GM19351 (cell line): Measurements from ENCODE around the gene FCN1.

Experiments used
- ATAC-seq: cut with Tn5 transposase; IDR thresholded peaks from one replicate; pipeline ENCODE4 v1.9.1; 2021; ENCODE audit warnings: mild to moderate bottlenecking, moderate library complexity; ENCODE audit not compliant: unreplicated experiment

FCN1 gene

DNA sequence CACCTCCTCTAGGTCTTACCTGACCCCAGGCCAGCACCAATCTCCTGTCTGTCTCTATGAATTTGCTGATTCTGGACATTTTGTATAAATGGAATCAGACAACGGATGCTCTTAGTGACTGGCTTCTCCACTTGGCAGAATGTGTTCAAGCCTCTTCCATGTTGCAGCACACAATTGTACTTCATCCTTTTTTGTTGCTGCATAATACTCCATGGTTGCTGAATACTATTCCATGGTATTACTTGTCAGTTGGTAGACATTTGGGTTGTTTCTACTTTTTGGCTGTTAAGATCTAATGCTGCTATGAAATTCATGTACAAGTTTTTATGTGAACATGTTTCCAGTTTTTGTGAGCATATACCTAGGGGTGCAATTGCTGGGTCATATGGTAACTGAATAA, 34.3 kb upstream of the FCN1 start:
- ATAC-seq: no peak

DNA sequence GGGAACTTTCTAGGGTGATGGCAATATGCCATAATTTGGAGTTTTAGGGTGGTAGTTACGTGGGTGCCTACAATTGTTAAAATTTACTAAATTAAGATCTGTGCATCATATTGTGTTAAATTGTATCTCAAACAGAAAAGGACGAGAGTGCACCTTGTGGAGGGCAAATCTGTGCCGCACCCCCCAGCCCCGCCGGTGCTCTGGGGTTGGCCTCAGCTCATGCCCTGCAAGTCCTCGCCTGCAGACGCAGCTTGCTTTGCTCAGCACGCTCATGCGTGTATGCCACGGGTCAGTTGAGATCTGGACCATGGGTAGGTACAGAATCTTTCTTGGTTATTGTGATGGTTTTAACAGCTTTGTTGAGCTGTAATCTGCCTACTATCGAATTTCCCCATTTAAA, 33.7 kb upstream of the FCN1 start:
- ATAC-seq: no peak

DNA sequence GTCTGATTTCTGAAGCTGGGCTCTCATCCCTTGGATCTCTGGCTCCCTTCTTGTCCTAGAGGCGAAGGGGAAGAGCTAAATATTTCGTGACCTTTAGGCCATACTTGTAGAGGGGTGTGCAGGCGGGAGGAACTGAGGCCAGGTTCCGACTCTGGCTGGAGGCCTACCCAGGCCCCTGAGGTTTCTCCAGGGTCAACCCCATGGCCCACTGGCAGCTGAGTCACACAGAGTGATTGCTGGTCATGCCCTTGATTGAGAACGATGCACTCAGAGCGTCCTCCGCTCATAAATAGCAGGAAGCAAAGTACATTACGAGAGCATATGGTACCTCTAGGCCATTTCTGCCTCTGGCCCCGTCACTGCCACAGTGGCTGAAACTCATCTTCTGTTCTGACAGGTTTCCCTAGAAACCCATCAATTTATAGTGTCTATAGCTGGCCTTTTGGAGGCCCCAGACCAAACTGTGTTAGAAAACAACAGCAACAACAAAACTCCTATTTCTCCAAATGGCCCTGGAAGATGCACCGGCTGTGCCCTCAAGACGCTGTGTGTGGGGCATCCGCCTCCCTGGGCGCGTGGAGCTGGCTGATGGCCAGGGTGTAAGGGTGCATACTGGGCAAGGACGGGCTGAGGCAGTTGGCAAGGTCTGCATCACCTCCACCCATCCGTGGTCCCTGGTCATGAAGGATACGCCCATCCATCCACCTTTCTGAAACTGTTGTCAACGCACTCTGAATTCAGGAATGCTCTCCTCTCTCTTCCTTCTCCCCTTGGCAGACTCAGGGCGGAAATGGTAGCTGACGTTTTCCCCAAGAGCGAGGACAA, 32.9 kb upstream of the FCN1 start:
- no peak for ATAC-seq

DNA sequence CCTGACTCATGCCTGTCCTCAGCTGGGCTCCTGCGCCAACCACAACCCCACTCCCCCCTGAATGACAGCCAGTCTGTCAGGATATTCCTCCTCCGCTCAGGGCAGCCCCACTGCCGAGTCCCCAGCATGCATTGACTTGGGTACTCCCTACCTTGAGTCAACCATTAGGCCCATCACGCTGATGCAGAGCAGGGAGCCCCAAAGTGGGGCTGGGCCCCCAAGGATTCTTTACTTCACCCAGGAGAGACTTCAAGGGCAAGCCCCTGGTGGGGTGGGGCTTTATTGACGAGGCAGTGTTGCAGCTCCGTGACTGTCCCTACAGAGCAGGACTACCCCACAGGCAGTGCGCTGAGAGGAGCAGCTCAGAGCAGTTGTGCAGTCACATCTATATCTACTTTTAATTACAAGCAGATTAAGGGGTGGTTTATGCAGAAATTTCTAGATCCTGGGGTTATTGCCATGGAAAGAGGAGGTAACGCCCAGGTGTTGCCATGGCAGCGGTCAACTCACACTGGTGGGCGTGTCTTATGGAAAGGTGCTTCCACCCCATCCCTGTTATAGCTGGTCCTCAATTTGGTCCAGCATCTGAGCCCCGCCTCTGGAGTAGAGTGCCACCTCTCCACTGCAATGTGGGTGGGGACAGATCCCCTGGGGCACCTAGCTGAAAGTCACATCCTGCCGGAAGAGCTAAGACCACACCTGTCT, 32.1 kb upstream of the FCN1 start:
- ATAC-seq: no peak

DNA sequence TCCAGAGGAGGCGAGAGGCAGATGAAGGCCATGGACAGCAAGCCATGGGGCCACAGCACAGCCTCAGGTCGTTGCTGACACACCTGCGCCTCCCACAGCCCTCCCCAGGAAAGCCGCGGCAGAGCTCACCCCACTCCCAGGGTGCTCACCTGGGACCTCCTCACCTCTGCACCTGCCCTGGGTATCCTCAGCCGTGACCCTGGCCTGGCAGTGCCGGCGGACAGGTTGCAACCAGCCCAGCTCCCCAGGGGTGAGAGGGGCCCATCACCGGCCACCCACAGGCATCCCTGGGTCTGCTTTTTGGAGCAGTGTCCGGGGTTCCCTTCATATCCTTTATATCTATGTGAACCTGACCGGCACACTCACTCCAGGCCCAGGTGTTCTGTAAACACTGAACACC, 30.4 kb upstream of the FCN1 start:
- no peak for ATAC-seq

DNA sequence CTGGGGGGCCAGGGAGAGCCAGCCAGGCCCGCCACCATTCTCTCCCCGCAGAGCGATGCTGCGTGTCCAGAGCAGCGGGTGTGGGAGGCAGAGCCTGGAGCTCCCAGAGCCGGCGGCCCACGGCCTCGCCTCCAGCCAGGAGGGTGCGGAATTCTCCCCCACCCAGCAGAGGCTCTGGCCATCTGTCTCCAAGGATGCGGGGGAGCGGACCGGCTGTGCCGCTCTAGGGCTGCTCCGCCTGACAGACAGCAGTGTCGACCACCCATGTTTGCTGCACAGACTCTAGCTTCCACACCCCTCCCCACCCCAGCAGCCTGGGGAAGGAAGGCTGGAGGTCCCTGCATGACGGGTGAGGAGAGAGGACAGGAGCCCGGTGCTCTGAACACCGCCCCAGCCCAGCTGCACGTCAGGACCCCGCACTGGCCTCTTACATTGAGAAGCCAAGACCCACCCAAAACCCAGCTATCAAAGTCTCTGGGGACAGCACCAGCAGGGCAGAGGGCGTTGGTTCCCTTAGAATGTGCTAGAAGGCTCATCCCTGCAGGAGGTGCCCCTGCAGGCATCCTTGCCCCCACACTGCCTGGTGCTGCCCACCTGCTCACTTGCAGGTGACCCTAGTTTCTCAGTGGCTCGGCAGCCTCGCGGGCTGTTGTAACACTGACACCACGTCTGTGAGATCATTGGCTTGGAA, 29.7 kb upstream of the FCN1 start:
- no peak for ATAC-seq

DNA sequence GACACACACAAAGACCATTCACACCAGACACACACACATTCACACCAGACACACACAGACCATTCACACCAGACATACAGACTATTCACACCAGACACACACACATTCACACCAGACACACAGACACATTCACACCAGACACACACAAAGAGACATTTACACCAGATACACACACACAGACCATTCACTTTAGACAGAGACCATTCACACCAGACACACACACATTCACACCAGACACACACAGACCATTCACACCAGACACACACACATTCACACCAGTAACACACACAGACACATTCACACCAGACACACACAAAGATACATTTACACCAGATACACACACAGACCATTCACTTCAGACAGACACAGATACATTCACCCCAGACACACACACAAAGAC, 29.0 kb upstream of the FCN1 start:
- ATAC-seq: no peak

DNA sequence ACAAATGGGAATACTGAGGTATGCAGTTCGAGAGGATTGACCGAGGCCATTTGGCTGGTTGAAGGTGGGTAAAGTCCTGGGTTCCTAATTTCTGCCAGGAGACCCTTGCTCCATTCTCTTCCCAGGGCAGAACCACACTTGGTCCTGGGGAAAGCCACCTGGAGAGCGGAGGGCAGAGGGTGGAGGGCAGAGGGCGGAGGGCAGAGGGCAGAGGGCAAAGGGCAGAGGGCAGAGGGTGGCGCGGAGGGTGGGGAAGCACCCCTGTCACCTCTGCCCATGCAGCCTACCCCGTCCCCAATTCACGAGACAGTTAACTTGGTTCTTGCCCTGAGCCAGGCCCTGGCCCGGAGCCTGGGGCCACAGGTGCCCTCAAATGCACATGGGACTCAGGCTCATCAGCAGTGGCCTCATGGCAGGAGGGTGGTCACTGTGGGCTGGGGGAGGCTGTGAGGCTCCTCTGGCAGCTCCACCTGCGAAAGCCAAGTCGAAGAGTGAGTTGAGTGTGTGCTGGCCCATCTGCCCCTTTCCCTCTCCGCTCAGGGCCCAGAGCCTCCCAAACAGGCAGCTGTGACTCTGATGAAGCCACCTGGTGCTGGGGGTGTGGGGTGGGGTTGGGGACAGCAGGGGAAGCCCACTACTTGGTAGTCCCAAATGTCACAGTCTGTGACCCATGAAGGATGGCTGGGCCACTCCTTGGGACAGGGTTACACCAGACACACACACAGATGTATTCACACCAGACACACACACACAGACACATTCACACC, 28.0 kb upstream of the FCN1 start:
- ATAC-seq: no peak

DNA sequence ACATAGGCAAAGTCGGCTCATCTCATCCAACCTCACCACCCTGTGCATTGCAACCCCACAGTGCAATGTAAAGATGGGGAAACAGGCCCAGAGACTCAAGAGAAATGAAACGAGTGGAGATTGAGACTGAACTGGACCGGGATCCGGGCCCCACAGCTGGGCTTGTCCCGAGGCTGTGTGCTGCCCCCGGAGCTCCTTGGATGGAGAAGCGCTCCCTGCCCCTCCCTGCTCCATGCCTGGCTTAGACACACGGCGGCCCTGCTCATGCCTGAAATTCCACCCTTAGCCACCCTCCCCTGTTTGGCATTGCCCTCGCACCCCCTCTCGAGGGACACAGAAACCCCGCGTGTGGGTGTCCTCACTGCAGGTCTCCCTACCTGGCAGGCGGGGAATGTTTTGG, 27.2 kb upstream of the FCN1 start:
- ATAC-seq: no peak

DNA sequence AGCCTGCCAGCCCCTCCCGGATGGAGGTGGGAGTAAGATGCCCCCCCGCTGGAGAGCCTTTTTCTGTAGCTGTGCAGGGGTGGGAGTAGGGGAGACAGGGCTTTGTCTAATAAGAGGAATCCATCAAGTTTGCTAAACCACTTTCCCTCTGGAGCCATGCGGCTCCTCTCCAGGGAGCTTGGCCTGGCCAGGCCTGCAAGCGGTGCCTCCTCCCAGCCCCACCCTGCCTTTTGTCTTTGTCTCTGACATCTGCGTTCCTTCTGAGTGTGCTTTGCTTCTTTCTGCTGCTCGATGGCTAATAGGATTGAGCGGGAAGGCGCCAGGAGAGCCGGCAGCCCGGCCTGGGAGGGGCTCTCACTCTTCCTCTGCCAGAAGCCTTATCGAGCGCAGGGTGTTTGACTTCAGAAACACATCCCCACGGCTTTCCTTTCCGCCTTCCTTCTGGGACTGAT, 26.7 kb upstream of the FCN1 start:
- ATAC-seq: no peak

DNA sequence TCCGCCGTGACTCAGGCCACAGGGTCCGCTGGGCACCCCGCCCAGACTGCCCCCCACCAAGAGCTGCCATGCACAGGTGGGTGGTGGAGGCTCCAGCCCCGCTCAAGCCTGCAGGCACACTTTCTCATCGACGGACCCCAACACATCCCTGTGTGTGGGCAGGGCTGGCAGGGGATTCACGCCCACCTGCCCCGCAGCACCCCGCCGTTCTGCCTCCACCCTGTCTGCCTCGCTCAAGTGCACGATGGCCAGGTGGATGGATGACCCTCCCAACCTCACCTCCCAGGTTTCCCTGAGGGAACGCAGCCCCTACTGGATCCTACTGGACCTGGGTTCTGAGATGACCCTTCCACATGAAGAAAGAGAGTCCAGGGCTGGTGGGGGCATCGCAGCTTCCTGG, 26.1 kb upstream of the FCN1 start:
- no peak for ATAC-seq

DNA sequence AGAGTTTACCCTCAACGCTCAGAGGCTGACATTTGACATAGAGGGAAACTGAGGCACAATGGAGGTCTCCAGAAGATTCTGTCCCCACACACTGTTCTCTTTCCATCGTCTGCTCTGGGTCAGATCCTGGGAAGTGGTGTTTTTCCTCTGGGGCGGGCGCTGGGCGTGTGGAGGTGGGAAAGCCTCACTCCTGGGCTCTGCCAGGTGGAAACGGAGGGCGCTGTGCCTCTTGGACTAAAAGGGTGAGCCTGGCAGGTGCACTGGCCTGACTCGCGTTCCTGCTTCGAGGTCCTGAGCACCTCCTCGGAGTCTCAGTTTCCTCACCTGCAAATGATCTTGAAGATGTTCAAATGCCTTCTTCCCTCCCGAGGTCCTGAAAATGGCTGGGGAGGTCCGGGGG, 25.7 kb upstream of the FCN1 start:
- no peak for ATAC-seq

DNA sequence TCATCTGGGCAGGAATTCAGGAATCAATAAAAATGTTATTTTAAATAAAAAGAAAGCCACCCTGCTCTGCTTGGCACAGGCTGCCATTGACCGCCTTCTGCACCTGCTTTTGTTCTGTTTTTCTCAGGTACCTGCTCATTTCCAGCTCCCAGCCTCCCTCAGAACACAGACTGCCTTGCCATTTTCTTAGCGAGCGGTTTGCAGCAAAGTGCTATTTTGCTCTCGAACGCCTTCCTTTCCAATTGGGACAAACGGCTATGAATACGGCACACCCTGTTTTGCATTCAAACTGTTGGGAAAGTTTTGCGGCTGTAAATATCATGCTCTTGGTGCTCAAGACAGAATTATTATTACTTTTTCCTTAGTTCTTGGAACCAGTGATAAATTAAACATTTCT, 25.1 kb upstream of the FCN1 start:
- no peak for ATAC-seq

DNA sequence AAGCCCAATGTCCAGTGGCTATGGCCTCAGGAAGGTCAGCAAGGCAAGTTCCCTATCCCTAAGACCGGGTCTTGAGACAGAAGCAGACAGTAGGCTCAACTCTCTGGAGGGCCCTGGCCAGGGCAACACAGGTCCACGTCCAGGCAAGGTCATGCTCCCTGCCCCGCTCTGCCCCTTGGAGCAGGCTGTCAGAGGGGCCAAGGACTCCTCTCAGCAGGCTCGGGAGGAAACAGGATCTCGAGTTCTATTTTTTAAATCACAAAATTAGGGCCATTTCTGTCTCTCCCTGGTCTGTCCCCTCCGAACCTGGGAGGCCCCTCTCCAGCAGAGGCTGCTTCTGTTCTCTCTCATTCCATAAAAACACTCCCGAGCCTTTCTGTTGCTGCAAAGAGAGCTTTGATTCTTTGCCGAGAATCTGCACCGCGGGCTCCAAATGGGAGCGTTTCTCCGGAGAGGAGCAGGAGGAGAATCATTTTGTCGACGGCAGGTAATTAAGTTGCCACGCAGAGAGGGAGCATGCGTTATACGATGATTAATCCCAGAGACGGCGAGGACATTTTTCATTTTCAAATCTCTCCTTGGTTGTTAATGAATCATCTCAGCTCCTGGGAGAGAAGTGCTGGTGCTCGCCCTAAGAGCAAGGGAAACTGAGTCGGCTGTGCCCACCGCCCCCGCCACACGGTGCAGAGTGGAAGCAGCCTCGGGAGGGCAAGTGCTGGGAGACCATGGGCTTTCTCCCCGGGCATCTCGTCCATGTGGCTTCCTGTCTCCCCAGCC, 24.5 kb upstream of the FCN1 start:
- ATAC-seq: no peak

DNA sequence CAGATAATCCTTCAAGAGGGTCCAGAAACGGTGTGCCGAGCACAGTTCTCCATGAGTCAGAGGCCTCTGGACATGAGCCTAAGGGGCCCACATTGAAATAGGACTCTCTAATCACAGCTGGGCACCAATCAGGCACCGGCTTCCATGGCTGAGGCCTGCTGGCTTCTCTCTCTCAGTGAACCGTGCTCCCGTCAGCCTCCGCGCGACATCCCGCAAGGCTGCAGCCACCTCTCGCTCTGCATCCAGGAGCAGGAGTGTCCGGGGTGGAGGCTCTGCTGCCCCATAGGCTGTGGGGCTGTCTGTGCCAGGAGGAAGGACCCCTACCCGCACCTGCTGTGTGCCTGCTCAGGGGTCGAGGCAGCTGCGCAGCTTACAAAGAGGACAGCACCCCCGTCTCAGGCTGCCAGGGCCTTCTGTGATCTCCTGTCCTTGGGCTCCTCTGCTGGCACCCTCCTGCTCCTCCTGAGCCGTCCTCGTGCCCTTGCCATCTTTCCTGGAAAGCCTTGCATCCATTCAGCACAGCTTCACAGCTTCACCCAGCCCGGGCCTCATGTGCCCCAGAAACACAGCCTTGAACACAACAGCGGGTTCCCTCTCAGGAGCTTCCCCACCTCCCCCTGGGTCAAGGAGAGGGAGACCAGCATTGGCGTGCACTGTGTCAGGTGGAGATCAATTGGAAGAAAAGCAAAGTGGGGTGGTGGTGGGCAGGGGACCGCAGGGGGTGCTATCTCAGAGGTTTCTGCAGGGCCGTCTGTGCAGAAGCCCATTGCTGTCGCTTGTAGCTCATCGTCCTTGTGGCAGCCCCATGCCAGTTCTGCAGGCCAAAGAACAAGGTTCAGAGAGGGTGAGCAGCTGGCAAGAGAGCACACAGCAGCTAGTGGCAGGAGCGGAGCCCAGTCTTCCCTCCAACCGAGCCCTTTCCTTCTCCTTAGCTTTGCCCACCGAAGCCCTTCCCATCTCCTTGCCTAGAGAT, 22.8 kb upstream of the FCN1 start:
- no peak for ATAC-seq

DNA sequence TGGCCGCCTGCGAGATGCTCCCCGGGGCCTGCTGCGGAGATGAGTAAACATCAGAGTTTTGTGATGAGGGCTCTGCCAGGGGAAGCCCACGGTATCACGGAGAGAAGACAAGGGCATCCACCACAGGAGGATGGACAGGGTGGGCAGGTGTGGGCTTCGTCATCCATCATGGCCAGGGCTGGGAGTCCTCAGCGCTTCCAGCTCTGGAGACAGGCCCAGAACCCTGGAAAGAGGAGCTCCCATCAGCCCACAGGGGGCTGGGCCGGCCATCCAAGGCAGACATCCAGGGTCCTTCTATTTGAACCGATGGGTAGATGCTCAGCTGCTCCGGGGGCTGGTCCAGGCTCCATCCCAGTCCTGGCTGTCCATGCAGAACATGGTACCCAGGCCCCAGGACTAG, 22.1 kb upstream of the FCN1 start:
- ATAC-seq: no peak

DNA sequence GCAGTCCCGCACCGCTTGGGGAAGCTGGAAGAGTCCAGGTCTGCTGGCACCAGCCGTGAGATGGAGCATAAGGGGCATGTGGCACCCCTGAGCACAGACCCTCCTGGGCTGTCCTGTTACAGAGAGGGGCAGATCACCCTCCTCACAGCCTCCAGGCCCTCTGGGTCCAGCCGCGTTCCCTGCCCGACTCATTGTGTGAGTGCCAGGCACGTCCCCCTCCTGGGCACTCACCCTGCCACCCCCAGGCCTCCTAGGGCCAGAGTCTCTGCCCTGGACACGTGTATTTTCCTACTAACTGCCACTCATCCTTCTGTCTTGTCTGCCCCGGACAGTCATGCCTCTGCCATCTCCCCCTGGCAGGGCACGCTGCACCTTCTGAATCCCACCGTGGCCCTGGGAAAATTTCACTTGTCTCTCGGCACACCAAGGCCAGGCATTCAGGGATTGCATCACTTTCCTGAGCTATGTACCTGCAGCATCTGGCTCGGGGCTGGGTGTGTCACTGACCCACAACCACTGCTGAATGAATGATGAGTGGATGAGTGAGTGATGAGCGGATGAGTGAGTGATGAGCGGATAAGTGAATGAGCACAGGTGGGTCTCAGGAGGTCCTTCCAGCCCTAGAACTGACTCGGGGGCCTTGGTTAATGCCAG, 21.5 kb upstream of the FCN1 start:
- no peak for ATAC-seq

DNA sequence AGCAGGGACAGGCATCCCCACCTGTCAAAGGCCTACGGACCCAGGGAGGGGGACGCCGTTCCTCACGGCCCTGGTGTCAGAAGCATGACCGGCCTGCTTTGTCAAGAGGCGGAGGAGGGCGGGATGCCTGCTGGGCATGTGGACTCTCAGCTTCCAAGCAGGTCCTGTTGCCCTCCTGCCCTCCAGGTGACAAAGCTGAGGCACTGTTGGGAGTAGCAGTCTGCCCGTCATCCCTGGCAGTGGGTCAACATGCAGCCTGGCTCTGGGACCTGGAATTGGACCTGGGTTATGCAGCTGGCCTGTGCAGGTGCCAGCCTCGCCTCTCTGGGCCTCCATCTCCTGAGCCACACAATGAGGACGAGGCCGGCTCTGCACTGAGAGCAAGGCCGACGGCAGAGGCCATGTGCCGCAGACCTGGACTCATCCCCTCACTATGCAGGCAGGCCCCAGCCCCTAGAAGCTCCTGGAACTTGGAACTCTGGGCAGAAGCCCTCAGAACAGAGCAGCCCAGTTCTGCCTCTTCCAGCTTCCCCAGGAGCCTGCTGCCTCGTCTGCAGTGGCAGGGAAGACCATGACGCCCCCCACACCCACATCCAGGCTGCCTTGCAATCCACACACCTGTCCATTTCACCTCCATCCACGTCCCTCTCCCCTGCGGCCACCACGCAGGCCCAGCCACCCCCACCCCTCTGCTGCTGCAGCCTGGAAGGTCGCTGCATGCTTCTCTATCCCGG, 20.8 kb upstream of the FCN1 start:
- ATAC-seq: no peak
